ENCODE results near the gene HPX. TPM values are rescaled to one million over a fixed set of nuclear protein-coding genes. Genes with fewer than 3 reads are reported as not detected.

The HPX gene
- total and polyA plus RNA-seq, 4 experiments from 2014 or later = 0.83 to 1.3 TPM; not detected in 2

DNA sequence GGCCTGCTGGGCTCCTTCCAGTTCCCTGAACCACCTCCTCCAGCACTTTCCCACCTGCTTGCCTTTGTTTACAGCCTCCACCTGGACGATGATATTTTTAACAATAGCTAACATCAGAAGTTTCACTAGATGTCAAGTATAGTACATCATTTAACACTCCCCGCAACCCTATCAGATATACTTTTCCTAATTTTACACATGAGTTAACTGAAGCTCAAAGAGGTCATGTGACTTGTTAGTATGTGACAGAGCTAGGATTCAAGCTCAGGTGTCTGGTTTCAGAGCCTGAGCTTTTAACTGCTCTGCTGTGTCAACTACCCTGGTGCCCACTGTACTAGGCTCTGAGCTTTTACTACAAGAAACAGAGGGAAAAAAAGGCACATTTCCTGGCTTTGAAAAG is 14.3 kb upstream of the HPX start:
- intact Hi-C loops (cut with micrococcal nuclease) = no loop called here
- Histone ChIP-seq H3K36me3 (ENCODE audit: insufficient read depth, low read length) (peaks cover 12% of the 10 kb centered on the region), H3K27ac (ENCODE audit: low read depth, low read length) (no peak overlapping the region), H3K9me3 (ENCODE audit: control insufficient read depth in 1 of 2, low read length in 2 of 2) (no peaks in the 10 kb centered on the region), H3K4me1 (ENCODE audit: insufficient read depth, low read length) (no peaks in the 10 kb centered on the region), H3K27me3 (ENCODE audit: insufficient read depth, low read length) (no peaks in the 10 kb centered on the region), H3K4me3 (ENCODE audit: low read length in 2 of 2) (no peak overlapping the region)
- Mint-ChIP-seq H3K36me3 (peaks cover 32 to 34% of the 10 kb centered on the region in 2 donors), H3K4me1 (no peaks in the 10 kb centered on the region), H3K4me3 (no peak overlapping the region), H3K27me3 (no peaks in the 10 kb centered on the region), H3K27ac (no peak overlapping the region), H3K9me3 (no peaks in the 10 kb centered on the region)
- CTCF ChIA-PET (ENCODE audit: partially characterized antibody) = interaction anchor here (0.6 to 6.2 kb wide), 7 partner anchors 10 to 109 kb away, joined by 3 to 49 read pairs (median 5); no protein-coding TSS in a partner anchor
- POLR2A ChIA-PET (ENCODE audit: partially characterized antibody) = no interaction called here
- no peak for DNase-seq

DNA sequence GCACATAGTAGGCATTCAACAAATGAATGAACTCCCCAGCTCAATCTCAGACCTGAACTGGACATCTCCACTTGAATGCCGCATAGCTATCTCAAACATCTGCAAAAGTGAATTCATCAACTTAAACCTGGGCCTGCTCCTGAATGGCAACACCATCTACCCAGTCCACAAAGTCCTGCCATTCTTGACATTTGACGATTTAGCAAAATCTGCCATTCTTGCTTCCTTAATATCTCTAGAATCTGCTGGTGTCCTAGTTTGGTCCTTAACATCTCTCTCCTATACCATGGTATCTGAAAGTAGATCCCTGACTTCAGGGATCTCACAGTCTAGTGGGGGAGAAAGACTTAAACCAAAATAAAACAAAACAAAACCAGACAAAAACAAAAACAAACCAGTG is 12.4 kb upstream of the HPX start:
- H3K27ac ChIP-seq (ENCODE audit: low read depth, low read length) = no peak overlapping the region
- POLR2A ChIA-PET (ENCODE audit: partially characterized antibody) = no interaction called here
- CTCF ChIA-PET (ENCODE audit: partially characterized antibody) = interaction anchor here (1.0 to 6.2 kb wide), 7 partner anchors 8 to 76 kb away, joined by 3 to 49 read pairs (median 4); partner anchors contain the start of gene HPX
- Mint-ChIP-seq H3K27ac (no peak overlapping the region), H3K9me3 (no peaks in the 10 kb centered on the region), H3K4me3 (no peak overlapping the region), H3K27me3 (no peaks in the 10 kb centered on the region), H3K36me3 (peaks cover 25 to 28% of the 10 kb centered on the region in 2 donors), H3K4me1 (no peaks in the 10 kb centered on the region)
- H3K4me1 ChIP-seq (ENCODE audit: insufficient read depth, low read length) = no peaks in the 10 kb centered on the region
- H3K27me3 ChIP-seq (ENCODE audit: insufficient read depth, low read length) = no peaks in the 10 kb centered on the region
- no peaks in the 10 kb centered on the region for H3K9me3 ChIP-seq (ENCODE audit: control insufficient read depth in 1 of 2, low read length in 2 of 2)
- no peak for DNase-seq
- intact Hi-C loops (cut with micrococcal nuclease) = no loop called here
- H3K4me3 ChIP-seq (ENCODE audit: low read length in 2 of 2) = no peak overlapping the region
- peaks cover 17% of the 10 kb centered on the region for H3K36me3 ChIP-seq (ENCODE audit: insufficient read depth, low read length)

DNA sequence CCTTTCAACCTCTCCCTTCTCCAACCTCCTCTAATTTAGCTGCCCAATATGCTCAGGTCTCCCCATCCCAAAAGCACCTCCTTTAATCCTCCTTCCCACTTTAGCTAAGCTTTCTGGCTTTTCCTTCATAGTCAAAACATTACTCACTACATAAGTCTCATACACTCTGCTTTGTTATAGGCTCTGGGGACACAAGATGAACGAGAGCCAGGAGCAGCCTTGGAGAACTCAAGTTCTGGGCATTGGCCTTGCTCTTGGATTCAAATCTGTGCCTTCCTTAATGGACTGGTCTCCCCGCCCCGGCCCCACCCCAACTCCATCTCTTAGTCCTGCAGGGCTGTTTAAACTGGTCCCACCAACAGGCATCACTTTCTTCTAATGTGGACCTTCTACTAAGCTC is 11.4 kb upstream of the HPX start:
- Mint-ChIP-seq H3K36me3 (peaks cover 24 to 28% of the 10 kb centered on the region in 2 donors), H3K4me3 (no peak overlapping the region), H3K9me3 (no peaks in the 10 kb centered on the region), H3K4me1 (no peaks in the 10 kb centered on the region), H3K27me3 (no peaks in the 10 kb centered on the region), H3K27ac (no peak overlapping the region)
- POLR2A ChIA-PET (ENCODE audit: partially characterized antibody) = no interaction called here
- no peaks in the 10 kb centered on the region for H3K27me3 ChIP-seq (ENCODE audit: insufficient read depth, low read length)
- DNase-seq = no peak
- intact Hi-C loops (cut with micrococcal nuclease) = no loop called here
- no peak overlapping the region for H3K27ac ChIP-seq (ENCODE audit: low read depth, low read length)
- no peaks in the 10 kb centered on the region for H3K9me3 ChIP-seq (ENCODE audit: control insufficient read depth in 1 of 2, low read length in 2 of 2)
- H3K4me3 ChIP-seq (ENCODE audit: low read length in 2 of 2) = no peak overlapping the region
- peaks cover 14% of the 10 kb centered on the region for H3K36me3 ChIP-seq (ENCODE audit: insufficient read depth, low read length)
- no peaks in the 10 kb centered on the region for H3K4me1 ChIP-seq (ENCODE audit: insufficient read depth, low read length)
- CTCF ChIA-PET (ENCODE audit: partially characterized antibody) = interaction anchor here (1.0 to 6.2 kb wide), 6 partner anchors 7 to 90 kb away, joined by 3 to 49 read pairs (median 6); partner anchors contain the start of gene HPX

DNA sequence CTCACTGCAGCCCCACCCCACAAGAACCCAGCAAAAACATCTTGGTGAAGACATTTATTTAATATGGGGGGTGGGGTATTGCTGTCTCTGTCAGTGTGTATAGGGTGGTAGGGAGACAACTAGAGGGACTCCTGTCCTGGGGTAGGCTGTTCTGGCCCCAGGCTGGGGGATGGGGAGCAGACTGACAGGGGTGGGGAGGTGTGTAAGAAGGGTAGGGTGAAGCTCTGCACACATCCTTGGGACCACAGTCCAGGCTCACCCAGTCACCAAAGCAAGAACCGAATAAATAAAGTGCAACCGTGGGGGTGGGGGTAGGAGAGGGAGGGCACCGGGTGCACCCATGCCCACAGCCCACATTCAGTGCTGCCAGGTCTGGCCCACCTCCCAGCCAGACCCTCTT is 7.8 kb upstream of the HPX start:
- Histone ChIP-seq H3K36me3 (ENCODE audit: insufficient read depth, low read length) (peaks cover 6% of the 10 kb centered on the region), H3K4me1 (ENCODE audit: insufficient read depth, low read length) (no peaks in the 10 kb centered on the region), H3K27ac (ENCODE audit: low read depth, low read length) (no peak overlapping the region), H3K9me3 (ENCODE audit: control insufficient read depth in 1 of 2, low read length in 2 of 2) (no peaks in the 10 kb centered on the region), H3K27me3 (ENCODE audit: insufficient read depth, low read length) (no peaks in the 10 kb centered on the region), H3K4me3 (ENCODE audit: low read length in 2 of 2) (no peak overlapping the region)
- Mint-ChIP-seq H3K9me3 (no peaks in the 10 kb centered on the region), H3K4me3 (no peak overlapping the region), H3K27me3 (no peaks in the 10 kb centered on the region), H3K4me1 (no peaks in the 10 kb centered on the region), H3K36me3 (peaks cover 6 to 9% of the 10 kb centered on the region in 2 donors), H3K27ac (no peak overlapping the region)
- ChIA-PET POLR2A (ENCODE audit: partially characterized antibody) (no interaction called here), CTCF (ENCODE audit: partially characterized antibody) (interaction anchor here (3.2 to 17.0 kb wide), 2 partner anchors 10 to 67 kb away, joined by 14 to 1014 read pairs; partner anchors contain the start of gene SMPD1)
- DNase-seq = no peak
- intact Hi-C loops (cut with micrococcal nuclease) = loop anchor here (10.0 kb wide), 1 partner anchor 194 kb away; the partner anchor contains the start of gene CCKBR

DNA sequence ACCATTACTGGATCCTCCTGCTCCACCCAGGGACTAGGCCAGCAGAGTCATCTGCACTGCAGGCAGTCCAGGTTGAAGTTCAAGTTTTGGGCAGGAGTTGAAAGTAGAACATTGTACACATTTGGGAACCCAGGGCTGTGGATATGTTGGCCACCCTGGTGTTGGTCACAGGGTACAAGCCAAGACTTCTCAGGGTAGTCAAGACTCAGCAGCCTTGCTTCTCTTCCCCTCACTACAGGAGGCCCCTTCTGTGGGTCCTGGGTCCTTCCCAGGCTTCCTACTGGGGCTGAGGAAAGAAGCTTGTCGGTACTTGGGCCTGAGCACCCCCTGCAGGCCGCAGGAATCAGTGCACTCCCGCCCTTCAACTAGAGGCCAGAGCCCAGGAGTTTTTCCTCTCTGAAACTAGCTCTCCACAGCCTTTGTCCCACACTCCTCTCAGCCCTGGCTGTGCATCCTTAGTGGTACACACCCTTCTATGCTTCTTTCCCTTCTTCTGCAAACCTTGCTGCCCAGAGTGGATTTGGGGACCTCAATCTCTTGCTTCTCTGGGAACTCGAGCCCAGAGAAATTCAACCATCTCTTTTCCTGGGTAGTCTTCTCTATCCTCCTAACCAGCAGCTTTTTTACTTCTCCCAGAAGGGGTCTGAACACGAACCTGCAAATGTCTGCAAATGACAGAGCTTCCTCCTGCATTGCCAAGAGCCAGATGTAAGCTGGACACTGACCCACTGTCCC is 2.6 kb upstream of the HPX start:
- intact Hi-C loops (cut with micrococcal nuclease) = loop anchor here (1.0 to 10.0 kb wide), 4 partner anchors 41 to 189 kb away; partner anchors contain the start of gene CCKBR
- Mint-ChIP-seq H3K27ac (no peak overlapping the region), H3K27me3 (no peaks in the 10 kb centered on the region), H3K4me1 (no peaks in the 10 kb centered on the region), H3K9me3 (no peaks in the 10 kb centered on the region), H3K36me3 (no peaks in the 10 kb centered on the region), H3K4me3 (no peak overlapping the region)
- Histone ChIP-seq H3K27ac (ENCODE audit: low read depth, low read length) (no peak overlapping the region), H3K9me3 (ENCODE audit: control insufficient read depth in 1 of 2, low read length in 2 of 2) (no peaks in the 10 kb centered on the region), H3K4me1 (ENCODE audit: insufficient read depth, low read length) (peaks cover 18% of the 10 kb centered on the region), H3K36me3 (ENCODE audit: insufficient read depth, low read length) (no peaks in the 10 kb centered on the region), H3K27me3 (ENCODE audit: insufficient read depth, low read length) (no peaks in the 10 kb centered on the region), H3K4me3 (ENCODE audit: low read length in 2 of 2) (no peak overlapping the region)
- DNase-seq = peak; percentile 53 to 58 (median 57)
- ChIA-PET POLR2A (ENCODE audit: partially characterized antibody) (interaction anchor here (0.8 to 3.2 kb wide), 9 partner anchors 24 to 80 kb away, joined by 3 to 50 read pairs (median 4); partner anchors contain the start of genes APBB1 and SMPD1), CTCF (ENCODE audit: partially characterized antibody) (interaction anchor here (0.9 to 17.0 kb wide), 41 partner anchors 9 to 315 kb away, joined by 3 to 1014 read pairs (median 5); partner anchors contain the start of genes APBB1, ARFIP2, DNHD1 and SMPD1)

DNA sequence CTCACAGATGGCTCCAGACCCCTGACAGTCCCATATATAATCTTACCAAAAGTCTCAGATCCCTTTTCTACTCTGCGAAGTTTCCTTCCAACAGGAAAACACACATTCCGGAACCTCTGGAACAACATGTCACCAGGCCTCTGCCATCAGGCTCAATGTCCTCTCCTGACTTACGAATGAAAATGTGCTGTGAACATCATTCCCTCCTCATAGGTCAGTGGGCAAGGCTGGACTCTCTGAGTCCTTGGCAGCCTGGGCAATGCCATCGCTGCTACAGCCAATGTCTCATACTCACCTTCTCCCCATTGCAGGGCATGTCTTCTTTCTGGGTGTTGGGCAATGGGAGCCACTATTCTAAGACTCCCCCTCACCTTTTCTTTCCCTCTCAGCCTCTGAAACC is 1.7 kb upstream of the HPX start:
- Mint-ChIP-seq H3K27ac (no peak overlapping the region), H3K4me1 (no peaks in the 10 kb centered on the region), H3K9me3 (no peaks in the 10 kb centered on the region), H3K36me3 (no peaks in the 10 kb centered on the region), H3K4me3 (no peak overlapping the region), H3K27me3 (no peaks in the 10 kb centered on the region)
- no peaks in the 10 kb centered on the region for H3K27me3 ChIP-seq (ENCODE audit: insufficient read depth, low read length)
- peaks cover 28% of the 10 kb centered on the region for H3K4me1 ChIP-seq (ENCODE audit: insufficient read depth, low read length)
- H3K4me3 ChIP-seq (ENCODE audit: low read length in 2 of 2) = no peak overlapping the region
- H3K9me3 ChIP-seq (ENCODE audit: control insufficient read depth in 1 of 2, low read length in 2 of 2) = no peaks in the 10 kb centered on the region
- DNase-seq = no peak
- intact Hi-C loops (cut with micrococcal nuclease) = loop anchor here (10.0 kb wide), 1 partner anchor 188 kb away; the partner anchor contains the start of gene CCKBR
- H3K36me3 ChIP-seq (ENCODE audit: insufficient read depth, low read length) = no peaks in the 10 kb centered on the region
- H3K27ac ChIP-seq (ENCODE audit: low read depth, low read length) = no peak overlapping the region
- CTCF ChIA-PET (ENCODE audit: partially characterized antibody) = interaction anchor here (0.6 to 17.0 kb wide), 15 partner anchors 8 to 79 kb away, joined by 3 to 1014 read pairs (median 17); partner anchors contain the start of genes APBB1, ARFIP2, SMPD1 and TIMM10B
- POLR2A ChIA-PET (ENCODE audit: partially characterized antibody) = interaction anchor here (2.5 to 3.2 kb wide), 2 partner anchors 40 to 63 kb away, joined by 8 to 50 read pairs; no protein-coding TSS in a partner anchor

DNA sequence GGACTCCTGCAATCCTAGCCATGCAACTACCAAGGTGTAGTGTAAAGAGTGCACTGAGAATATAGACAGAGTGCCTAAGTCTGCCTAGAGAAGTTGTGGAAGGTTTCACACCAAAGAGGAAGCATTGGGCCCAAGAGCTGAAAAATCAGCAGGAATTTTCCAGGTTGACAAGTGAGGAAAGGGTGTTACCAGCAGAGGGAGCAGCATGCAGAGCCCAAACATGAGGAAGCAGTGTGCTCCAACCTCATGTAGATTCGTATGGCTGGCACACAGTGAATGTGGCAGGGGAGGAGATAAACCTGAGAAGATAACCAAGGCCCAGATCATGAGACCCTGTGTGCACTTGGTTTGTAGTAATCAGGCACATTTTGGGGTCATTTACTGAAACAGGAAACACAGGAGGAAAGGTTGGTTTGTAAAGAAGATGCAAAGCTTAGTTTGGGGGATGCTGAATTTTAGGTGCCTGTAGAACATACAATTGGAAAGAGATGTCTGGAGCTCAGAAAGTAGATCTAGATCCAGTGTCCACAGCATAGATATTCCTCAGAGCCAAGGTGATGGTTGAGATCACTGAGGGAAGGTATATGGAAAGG is 1.7 kb downstream of the HPX start:
- H3K27ac ChIP-seq (ENCODE audit: low read depth, low read length) = no peak overlapping the region
- no peaks in the 10 kb centered on the region for H3K9me3 ChIP-seq (ENCODE audit: control insufficient read depth in 1 of 2, low read length in 2 of 2)
- H3K36me3 ChIP-seq (ENCODE audit: insufficient read depth, low read length) = no peaks in the 10 kb centered on the region
- no peaks in the 10 kb centered on the region for H3K4me1 Mint-ChIP-seq
- CTCF ChIA-PET (ENCODE audit: partially characterized antibody) = interaction anchor here (0.7 to 17.0 kb wide), 16 partner anchors 9 to 290 kb away, joined by 3 to 1014 read pairs (median 4); partner anchors contain the start of genes APBB1 and SMPD1
- H3K9me3 Mint-ChIP-seq = no peaks in the 10 kb centered on the region
- no peak overlapping the region for H3K4me3 ChIP-seq (ENCODE audit: low read length in 2 of 2)
- intact Hi-C loops (cut with micrococcal nuclease) = loop anchor here (1.0 to 5.0 kb wide), 5 partner anchors 20 to 318 kb away; partner anchors contain the start of genes APBB1, ARFIP2 and TIMM10B
- H3K27ac Mint-ChIP-seq = no peak overlapping the region
- no peaks in the 10 kb centered on the region for H3K27me3 ChIP-seq (ENCODE audit: insufficient read depth, low read length)
- no peak overlapping the region for H3K4me3 Mint-ChIP-seq
- peaks cover 34% of the 10 kb centered on the region for H3K4me1 ChIP-seq (ENCODE audit: insufficient read depth, low read length)
- H3K27me3 Mint-ChIP-seq = no peaks in the 10 kb centered on the region
- peak in 4 of 5 donors; percentile 28 to 35 (median 29) for DNase-seq
- H3K36me3 Mint-ChIP-seq = no peaks in the 10 kb centered on the region
- POLR2A ChIA-PET (ENCODE audit: partially characterized antibody) = interaction anchor here (1.1 to 2.5 kb wide), 5 partner anchors 20 to 60 kb away, joined by 4 to 12 read pairs (median 7); partner anchors contain the start of genes APBB1 and SMPD1

Data from CD4-positive, alpha-beta memory T cell (primary cell).